ENCODE measurements around the gene SNAP23. TPM values are rescaled to one million over a fixed set of nuclear protein-coding genes. Genes with fewer than 3 reads are reported as not detected.

SNAP23 gene
- total RNA-seq, 4 donors from 2014 or later: 76.5 to 98.6 (median 97.2) TPM

DNA sequence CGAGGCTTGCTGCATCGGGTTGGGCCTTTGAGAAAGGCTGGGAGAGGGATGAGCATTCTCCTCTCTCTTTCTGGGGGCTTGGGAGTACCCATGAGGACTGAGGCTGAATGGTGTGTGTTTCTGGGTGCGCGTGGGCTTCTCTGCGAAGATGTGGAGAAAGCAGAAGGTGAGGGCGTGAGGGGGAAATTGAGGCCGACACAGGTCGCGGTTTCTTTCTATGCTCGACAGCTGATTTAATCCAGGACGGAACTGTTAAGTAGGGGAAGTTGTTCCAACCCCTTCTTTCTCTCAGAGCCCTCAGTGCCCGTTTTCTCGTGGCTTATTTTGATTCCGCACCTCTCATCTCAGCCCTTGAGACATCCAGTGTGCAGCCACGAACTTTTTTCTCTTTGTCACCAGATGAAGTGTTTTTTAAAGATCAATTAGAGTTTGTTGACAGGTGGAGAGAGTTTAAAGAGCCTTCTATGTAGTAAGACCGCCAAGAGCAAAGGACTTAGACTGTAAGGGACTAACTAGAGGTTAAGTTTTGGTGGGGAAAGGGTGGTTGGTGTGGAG lies 80.7 kb downstream of the SNAP23 start:
- TF ChIP-seq, protein P1, sequence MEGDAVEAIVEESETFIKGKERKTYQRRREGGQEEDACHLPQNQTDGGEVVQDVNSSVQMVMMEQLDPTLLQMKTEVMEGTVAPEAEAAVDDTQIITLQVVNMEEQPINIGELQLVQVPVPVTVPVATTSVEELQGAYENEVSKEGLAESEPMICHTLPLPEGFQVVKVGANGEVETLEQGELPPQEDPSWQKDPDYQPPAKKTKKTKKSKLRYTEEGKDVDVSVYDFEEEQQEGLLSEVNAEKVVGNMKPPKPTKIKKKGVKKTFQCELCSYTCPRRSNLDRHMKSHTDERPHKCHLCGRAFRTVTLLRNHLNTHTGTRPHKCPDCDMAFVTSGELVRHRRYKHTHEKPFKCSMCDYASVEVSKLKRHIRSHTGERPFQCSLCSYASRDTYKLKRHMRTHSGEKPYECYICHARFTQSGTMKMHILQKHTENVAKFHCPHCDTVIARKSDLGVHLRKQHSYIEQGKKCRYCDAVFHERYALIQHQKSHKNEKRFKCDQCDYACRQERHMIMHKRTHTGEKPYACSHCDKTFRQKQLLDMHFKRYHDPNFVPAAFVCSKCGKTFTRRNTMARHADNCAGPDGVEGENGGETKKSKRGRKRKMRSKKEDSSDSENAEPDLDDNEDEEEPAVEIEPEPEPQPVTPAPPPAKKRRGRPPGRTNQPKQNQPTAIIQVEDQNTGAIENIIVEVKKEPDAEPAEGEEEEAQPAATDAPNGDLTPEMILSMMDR (IDR thresholded peaks at IDR 0.05; ENCODE audit: low read depth): no peak

DNA sequence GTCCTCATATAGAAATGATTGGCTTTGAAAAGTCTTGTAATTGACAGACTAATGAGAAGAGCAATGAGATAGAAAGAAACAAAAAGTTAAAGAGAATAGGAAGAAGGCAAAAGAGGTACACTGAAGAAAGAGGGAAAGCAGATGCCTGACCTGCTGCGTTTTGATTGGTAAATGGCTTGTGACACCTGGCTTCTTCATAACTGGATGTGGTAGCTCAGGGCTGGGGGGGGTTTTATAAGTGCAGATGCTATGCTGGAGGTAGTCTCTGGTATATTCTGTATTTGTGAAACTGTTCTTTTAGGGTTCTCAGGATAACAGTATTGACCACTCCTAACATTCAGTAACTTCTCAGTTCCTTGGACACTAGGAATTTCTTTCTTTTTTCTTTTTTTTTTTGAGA lies 81.3 kb downstream of the SNAP23 start:
- TF ChIP-seq, protein P1 (IDR thresholded peaks at IDR 0.05; ENCODE audit: low read depth): no peak

DNA sequence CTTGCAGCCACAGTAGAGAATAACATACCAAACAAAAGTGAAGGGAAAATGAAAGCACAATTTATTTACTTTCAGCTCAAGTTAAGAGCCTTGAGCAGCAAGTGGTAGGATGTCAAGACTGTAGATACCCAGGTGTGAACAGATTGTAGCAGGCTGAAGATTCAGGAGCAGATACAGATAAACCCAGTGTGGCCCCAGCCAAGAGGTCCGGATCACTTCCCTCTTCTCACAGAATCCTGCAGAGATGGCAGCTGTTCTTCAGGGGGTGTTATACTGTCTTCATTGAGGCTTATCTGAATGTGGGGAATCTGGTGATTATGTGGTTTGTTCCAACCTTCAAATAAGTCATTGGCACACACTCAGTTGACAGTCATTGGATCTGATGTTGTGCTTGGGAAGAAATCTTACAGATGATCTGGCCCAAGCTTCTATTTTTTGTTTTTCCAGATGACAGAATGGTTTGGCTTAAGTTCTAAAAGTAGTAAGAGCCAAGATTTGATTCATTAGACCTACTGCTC lies 82.1 kb downstream of the SNAP23 start:
- TF ChIP-seq, protein P1 (IDR thresholded peaks at IDR 0.05; ENCODE audit: low read depth): no peak

DNA sequence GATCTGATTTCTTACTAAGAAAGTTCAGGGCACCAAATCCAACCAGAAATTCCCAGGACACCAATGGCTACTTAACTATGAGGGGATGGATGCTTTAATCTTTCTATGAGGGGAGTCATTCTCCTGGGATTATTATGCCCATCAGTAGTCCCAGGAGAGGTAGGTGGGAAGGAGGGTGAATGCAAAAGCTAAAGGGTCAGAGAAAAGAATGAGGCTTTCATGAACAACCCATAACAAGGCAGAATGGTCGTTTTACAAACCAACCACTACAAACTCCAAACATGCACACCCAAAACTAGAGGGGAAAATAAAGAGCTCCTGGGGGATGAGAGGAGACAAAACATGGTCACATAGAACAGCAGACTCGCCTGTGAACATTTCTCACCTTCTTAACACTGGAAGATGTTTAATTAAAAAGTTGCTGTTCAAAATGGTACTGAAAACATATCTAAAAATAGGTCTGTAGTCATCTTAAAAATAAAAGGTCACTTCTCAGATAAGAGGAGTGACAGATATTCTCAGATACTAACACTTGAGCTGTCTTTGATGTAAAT lies 83.6 kb downstream of the SNAP23 start:
- TF ChIP-seq, protein P1 (IDR thresholded peaks at IDR 0.05; ENCODE audit: low read depth): no peak

DNA sequence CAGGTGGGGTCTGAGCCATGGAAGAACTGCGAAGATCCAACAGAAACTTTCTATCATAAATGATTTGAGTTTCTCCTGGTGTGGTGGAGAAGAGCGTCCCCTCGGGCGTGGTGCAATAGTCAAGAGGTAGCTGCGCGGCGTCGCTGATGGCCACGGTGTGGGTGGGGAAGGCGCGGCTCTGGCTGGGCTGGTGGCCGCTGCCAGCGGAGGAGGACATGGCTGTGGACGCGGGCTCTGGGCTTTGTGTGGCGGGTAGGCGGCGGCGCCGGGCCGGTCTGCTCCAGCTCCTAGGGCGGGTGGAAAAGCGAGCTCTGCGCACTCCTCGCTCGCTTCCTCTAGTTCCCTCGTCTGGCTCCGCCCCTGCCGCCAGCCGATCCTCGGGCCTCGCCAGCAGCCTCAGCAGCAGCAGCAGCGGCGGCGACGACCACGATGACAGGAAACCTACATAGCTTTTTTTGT lies 85.9 kb downstream of the SNAP23 start:
- TF ChIP-seq, protein P1 (IDR thresholded peaks at IDR 0.05; ENCODE audit: low read depth): no peak

Other genes starting within 250 kb of the SNAP23 start
- gene GANC, start 222.4 kb upstream of the SNAP23 start, total RNA-seq: 10 to 100 TPM; 26.1 to 42.0 (median 35.3) TPM
- 10 to 100 TPM; 47.1 to 63.1 (median 57.0) TPM for gene TMEM87A, start 222.2 kb upstream of the SNAP23 start, total RNA-seq
- gene CAPN3, start 136.1 kb upstream of the SNAP23 start, total RNA-seq: 10 to 100 TPM in 3 of 4 donors, 1 to 10 TPM in 1; 8.2 to 22.4 (median 13.6) TPM
- 100 to 1,000 TPM; 109 to 166 (median 156) TPM for gene ZNF106, start 4.5 kb upstream of the SNAP23 start, total RNA-seq
- gene LRRC57, start 53.2 kb downstream of the SNAP23 start, total RNA-seq: 10 to 100 TPM; 15.9 to 29.0 (median 21.2) TPM
- 10 to 100 TPM; 17.3 to 37.8 (median 33.0) TPM for gene HAUS2, start 53.2 kb downstream of the SNAP23 start, total RNA-seq
- 10 to 100 TPM; 25.6 to 79.5 (median 39.8) TPM for gene STARD9, start 80.0 kb downstream of the SNAP23 start, total RNA-seq
- 10 to 100 TPM in 2 of 4 donors, 1 to 10 TPM in 2; 5.2 to 16.0 (median 9.2) TPM for gene CDAN1, start 241.5 kb downstream of the SNAP23 start, total RNA-seq

Measured in subcutaneous adipose tissue (tissue), 4 donors.